Iris pigment epithelial cell (primary cell): Measurements from ENCODE around the gene PFDN4.

Experiments
- DNase-seq: peaks from one replicate; pipeline ENCODE4 v3.0.0-alpha.2; 2011; ENCODE audit warnings: low read depth

Gene PFDN4

GRCh38 chr20:54268941-54269340 is 61.1 kb downstream of the PFDN4 start:
- DNase-seq = no peak
